ENCODE results near the gene ALDH3B1. TPM values are rescaled to one million over a fixed set of nuclear protein-coding genes. Genes with fewer than 3 reads are reported as not detected.

ALDH3B1 gene
- total RNA-seq, 1 experiment from 2014 or later: 18.3 TPM

DNA sequence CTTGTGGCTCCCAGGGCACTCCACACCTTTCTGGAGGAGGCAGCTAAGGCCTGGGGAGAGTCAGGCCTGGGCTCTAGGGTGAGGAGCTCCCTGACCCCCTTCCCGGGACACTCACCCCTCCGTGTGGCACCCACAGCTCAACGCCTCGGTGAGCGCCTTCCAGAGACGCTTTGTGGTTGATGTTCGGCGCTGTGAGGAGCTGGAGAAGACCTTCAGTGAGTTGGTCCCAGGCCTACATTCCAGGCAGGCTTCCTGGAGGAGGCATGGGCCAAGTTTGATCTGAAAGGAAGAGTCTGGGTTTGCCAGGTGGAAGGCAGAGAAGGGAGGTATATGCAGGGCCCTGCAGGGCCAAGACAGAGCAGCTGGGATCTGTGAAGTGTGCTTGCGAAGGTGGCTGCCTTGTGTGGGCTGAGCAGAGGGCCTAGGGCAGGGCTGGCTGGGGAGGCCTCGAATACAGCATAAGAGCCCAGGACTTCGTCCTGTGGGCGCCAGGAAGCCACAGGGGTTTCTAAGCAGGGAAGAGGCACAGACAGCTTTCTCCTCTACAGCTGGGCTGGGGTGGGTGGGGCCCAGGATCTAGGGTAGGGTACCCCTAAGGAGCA is 31.6 kb downstream of the ALDH3B1 start:
- DNase-seq (ENCODE audit: low read depth, low spot score): no peak
- intact Hi-C loops (cut with micrococcal nuclease; ENCODE audit: unreplicated experiment): no loop called here
- in situ Hi-C loops (cut with HindIII; ENCODE audit: low pct_unique_long_range_greater_than_20kb, low sequenced_read_pairs): no loop called here
- Histone ChIP-seq H3K4me1 (ENCODE audit: control insufficient read depth, insufficient read depth, low read length) (peaks cover 33% of the 10 kb centered on the region), H3K9me3 (ENCODE audit: control insufficient read depth, insufficient read depth, low read depth, low read length) (no peaks in the 10 kb centered on the region), H3K27me3 (ENCODE audit: control insufficient read depth, insufficient read depth, low read length) (no peaks in the 10 kb centered on the region), H3K27ac (ENCODE audit: low read length) (no peak overlapping the region; the same call in 1 of the 2 replicates), H3K4me3 (ENCODE audit: low read depth in 2 of 2, low read length in 2 of 2) (no peak overlapping the region), H3K36me3 (ENCODE audit: control insufficient read depth, insufficient read depth, low read length) (peaks cover 2% of the 10 kb centered on the region; the same call in 1 of the 2 replicates)
- ChIA-PET POLR2A (no interaction called here), CTCF (no interaction called here)
- BruUV-seq (replicated peaks): no TSS peak
- TF ChIP-seq SIN3A (IDR thresholded peaks at IDR 0.05; ENCODE audit: borderline replicate concordance, insufficient read depth, low read depth, low read length) (no peak), TCF7L2 (IDR thresholded peaks at IDR 0.05; ENCODE audit: low read depth, low read length) (no peak), POLR2AphosphoS5 (IDR thresholded peaks at IDR 0.05; ENCODE audit: low read depth, low read length) (no peak)
- TF ChIP-seq, protein P1, sequence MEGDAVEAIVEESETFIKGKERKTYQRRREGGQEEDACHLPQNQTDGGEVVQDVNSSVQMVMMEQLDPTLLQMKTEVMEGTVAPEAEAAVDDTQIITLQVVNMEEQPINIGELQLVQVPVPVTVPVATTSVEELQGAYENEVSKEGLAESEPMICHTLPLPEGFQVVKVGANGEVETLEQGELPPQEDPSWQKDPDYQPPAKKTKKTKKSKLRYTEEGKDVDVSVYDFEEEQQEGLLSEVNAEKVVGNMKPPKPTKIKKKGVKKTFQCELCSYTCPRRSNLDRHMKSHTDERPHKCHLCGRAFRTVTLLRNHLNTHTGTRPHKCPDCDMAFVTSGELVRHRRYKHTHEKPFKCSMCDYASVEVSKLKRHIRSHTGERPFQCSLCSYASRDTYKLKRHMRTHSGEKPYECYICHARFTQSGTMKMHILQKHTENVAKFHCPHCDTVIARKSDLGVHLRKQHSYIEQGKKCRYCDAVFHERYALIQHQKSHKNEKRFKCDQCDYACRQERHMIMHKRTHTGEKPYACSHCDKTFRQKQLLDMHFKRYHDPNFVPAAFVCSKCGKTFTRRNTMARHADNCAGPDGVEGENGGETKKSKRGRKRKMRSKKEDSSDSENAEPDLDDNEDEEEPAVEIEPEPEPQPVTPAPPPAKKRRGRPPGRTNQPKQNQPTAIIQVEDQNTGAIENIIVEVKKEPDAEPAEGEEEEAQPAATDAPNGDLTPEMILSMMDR (IDR thresholded peaks at IDR 0.05): no peak
- TF ChIP-seq, protein P2, sequence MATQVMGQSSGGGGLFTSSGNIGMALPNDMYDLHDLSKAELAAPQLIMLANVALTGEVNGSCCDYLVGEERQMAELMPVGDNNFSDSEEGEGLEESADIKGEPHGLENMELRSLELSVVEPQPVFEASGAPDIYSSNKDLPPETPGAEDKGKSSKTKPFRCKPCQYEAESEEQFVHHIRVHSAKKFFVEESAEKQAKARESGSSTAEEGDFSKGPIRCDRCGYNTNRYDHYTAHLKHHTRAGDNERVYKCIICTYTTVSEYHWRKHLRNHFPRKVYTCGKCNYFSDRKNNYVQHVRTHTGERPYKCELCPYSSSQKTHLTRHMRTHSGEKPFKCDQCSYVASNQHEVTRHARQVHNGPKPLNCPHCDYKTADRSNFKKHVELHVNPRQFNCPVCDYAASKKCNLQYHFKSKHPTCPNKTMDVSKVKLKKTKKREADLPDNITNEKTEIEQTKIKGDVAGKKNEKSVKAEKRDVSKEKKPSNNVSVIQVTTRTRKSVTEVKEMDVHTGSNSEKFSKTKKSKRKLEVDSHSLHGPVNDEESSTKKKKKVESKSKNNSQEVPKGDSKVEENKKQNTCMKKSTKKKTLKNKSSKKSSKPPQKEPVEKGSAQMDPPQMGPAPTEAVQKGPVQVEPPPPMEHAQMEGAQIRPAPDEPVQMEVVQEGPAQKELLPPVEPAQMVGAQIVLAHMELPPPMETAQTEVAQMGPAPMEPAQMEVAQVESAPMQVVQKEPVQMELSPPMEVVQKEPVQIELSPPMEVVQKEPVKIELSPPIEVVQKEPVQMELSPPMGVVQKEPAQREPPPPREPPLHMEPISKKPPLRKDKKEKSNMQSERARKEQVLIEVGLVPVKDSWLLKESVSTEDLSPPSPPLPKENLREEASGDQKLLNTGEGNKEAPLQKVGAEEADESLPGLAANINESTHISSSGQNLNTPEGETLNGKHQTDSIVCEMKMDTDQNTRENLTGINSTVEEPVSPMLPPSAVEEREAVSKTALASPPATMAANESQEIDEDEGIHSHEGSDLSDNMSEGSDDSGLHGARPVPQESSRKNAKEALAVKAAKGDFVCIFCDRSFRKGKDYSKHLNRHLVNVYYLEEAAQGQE (IDR thresholded peaks at IDR 0.05; ENCODE audit: insufficient read depth in 1 of 2, low read depth in 2 of 2, low read length in 1 of 2): no peak
- no peak for ATAC-seq

DNA sequence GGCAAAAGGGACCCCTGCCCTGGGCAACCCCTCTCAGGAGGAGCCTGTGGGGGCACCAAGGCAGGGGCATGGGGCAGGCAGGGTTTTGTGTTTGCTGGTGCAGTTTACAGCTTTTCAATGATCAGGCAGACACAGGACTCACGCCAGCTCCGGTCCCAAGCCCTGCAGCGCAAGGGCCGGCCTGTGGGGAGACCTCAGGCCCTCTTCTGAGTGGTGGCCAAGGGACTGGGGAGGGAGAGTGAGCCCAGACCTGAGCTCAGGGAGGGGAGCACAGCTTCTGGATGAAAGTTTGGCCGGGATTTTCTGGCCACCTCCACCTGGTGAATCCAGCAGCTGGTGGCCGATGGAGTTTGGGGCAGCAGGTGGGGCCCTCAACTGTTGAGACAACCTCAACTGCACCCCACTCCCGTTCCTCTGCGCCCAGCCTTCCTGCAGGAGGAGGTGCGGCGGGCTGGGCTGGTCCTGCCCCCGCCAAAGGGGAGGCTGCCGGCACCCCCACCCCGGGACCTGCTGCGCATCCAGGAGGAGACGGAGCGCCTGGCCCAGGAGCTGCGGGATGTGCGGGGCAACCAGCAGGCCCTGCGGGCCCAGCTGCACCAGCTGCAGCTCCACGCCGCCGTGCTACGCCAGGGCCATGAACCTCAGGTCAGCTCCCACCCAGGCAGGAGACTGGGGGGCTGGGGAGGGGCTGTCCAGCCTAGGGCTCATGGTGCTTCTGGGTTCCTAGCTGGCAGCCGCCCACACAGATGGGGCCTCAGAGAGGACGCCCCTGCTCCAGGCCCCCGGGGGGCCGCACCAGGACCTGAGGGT is 32.3 kb downstream of the ALDH3B1 start:
- in situ Hi-C loops (cut with HindIII; ENCODE audit: low pct_unique_long_range_greater_than_20kb, low sequenced_read_pairs) (no loop called here), intact Hi-C loops (cut with micrococcal nuclease; ENCODE audit: unreplicated experiment) (no loop called here)
- Histone ChIP-seq H3K9me3 (ENCODE audit: control insufficient read depth, insufficient read depth, low read depth, low read length) (no peaks in the 10 kb centered on the region), H3K27me3 (ENCODE audit: control insufficient read depth, insufficient read depth, low read length) (no peaks in the 10 kb centered on the region), H3K4me1 (ENCODE audit: control insufficient read depth, insufficient read depth, low read length) (peaks cover 33% of the 10 kb centered on the region), H3K27ac (ENCODE audit: low read length) (no peak overlapping the region), H3K4me3 (ENCODE audit: low read depth in 2 of 2, low read length in 2 of 2) (no peak overlapping the region), H3K36me3 (ENCODE audit: control insufficient read depth, insufficient read depth, low read length) (peaks cover 2% of the 10 kb centered on the region; the same call in 1 of the 2 replicates)
- no peak for ATAC-seq
- TF ChIP-seq POLR2AphosphoS5 (IDR thresholded peaks at IDR 0.05; ENCODE audit: low read depth, low read length): no peak
- no peak for TF ChIP-seq TCF7L2 (IDR thresholded peaks at IDR 0.05; ENCODE audit: low read depth, low read length)
- TF ChIP-seq SIN3A (IDR thresholded peaks at IDR 0.05; ENCODE audit: borderline replicate concordance, insufficient read depth, low read depth, low read length): no peak
- TF ChIP-seq, protein P2 (IDR thresholded peaks at IDR 0.05; ENCODE audit: insufficient read depth in 1 of 2, low read depth in 2 of 2, low read length in 1 of 2): no peak
- TF ChIP-seq, protein P1 (IDR thresholded peaks at IDR 0.05): no peak
- CTCF ChIA-PET: interaction anchor here (0.6 kb wide), 1 partner anchor 23 kb away, joined by 3 read pairs; no protein-coding TSS in a partner anchor
- no peak for DNase-seq (ENCODE audit: low read depth, low spot score)
- POLR2A ChIA-PET: no interaction called here
- no TSS peak for BruUV-seq (replicated peaks)

Data from Panc1 (cell line).